IMR-90 (cell line): ENCODE data around the gene APOE.

Experiments used
- BHLHE40 ChIP-seq: fragments of 150-350 bp; IDR thresholded peaks from 2 replicates; pipeline ENCODE4 v1.6.1; 2016; ENCODE audit warnings: mild to moderate bottlenecking, low read depth, low read length
- CEBPB ChIP-seq: IDR thresholded peaks from 2 replicates; pipeline ENCODE4 v1.6.1; 2012; ENCODE audit warnings: low read depth, low read length, improper control_type of control experiment
- CHD1 ChIP-seq: IDR thresholded peaks from 2 replicates; pipeline ENCODE4 v1.6.1; 2012; ENCODE audit warnings: low read depth, low read length, improper control_type of control experiment
- ELK1 ChIP-seq: fragments of 150-350 bp; IDR thresholded peaks from 2 replicates; pipeline ENCODE4 v1.6.1; 2016; ENCODE audit warnings: low read depth, mild to moderate bottlenecking, low read length, moderate library complexity, borderline replicate concordance
- FOS ChIP-seq: fragments of 150-350 bp; IDR thresholded peaks from 2 replicates; pipeline ENCODE4 v1.6.1; 2016; ENCODE audit warnings: low read depth, low read length
- MAFK ChIP-seq: IDR thresholded peaks from 2 replicates; pipeline ENCODE4 v1.6.1; 2012; ENCODE audit warnings: low read depth, low read length, improper control_type of control experiment
- MAZ ChIP-seq: IDR thresholded peaks from 2 replicates; pipeline ENCODE4 v1.6.1; 2012; ENCODE audit warnings: low read depth, mild to moderate bottlenecking, low read length, improper control_type of control experiment, moderate library complexity, borderline replicate concordance
- MXI1 ChIP-seq: IDR thresholded peaks from 2 replicates; pipeline ENCODE4 v1.6.1; 2012; ENCODE audit warnings: low read depth, mild to moderate bottlenecking, low read length, moderate library complexity, borderline replicate concordance
- POLR2A ChIP-seq: IDR thresholded peaks from 2 replicates; pipeline ENCODE4 v1.6.1; 2012; ENCODE audit warnings: mild to moderate bottlenecking, low read depth, low read length
- RAD21 ChIP-seq: IDR thresholded peaks from 2 replicates; pipeline ENCODE4 v1.6.1; 2012; ENCODE audit warnings: low read length, improper control_type of control experiment
- RFX5 ChIP-seq: IDR thresholded peaks from 2 replicates; pipeline ENCODE4 v1.8.0; 2012; ENCODE audit warnings: low read depth, mild to moderate bottlenecking, low read length, moderate library complexity
- SMC3 ChIP-seq: fragments of 150-350 bp; IDR thresholded peaks from 2 replicates; pipeline ENCODE4 v1.6.1; 2016; ENCODE audit warnings: low read depth, mild to moderate bottlenecking, antibody characterized with exemption, low read length, moderate library complexity
- TF ChIP-seq, protein P1 (sequence below): conservative IDR thresholded peaks from 2 replicates; pipeline ENCODE4 v1.5.1; 2012; ENCODE audit warnings: mild to moderate bottlenecking, low read depth, low read length, improper control_type of control experiment
- TF ChIP-seq, protein P2 (sequence below): fragments of 150-350 bp; IDR thresholded peaks from 2 replicates; pipeline ENCODE4 v1.6.1; 2017; ENCODE audit warnings: mild to moderate bottlenecking, antibody characterized with exemption, low read length, low read depth

DNA sequence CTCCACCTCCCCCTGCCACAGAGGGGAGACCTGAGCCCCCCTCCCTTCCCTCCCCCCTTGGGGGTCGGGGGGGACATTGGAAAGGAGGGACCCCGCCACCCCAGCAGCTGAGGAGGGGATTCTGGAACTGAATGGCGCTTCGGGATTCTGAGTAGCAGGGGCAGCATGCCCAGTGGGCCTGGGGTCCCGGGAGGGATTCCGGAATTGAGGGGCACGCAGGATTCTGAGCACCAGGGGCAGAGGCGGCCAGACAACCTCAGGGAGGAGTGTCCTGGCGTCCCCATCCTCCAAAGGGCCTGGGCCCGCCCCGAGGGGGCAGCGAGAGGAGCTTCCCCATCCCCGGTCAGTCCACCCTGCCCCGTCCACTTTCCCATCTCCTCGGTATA lies 2.4 kb upstream of the APOE start:
- no peak for TF ChIP-seq POLR2A
- no peak for TF ChIP-seq BHLHE40
- TF ChIP-seq, protein P1, sequence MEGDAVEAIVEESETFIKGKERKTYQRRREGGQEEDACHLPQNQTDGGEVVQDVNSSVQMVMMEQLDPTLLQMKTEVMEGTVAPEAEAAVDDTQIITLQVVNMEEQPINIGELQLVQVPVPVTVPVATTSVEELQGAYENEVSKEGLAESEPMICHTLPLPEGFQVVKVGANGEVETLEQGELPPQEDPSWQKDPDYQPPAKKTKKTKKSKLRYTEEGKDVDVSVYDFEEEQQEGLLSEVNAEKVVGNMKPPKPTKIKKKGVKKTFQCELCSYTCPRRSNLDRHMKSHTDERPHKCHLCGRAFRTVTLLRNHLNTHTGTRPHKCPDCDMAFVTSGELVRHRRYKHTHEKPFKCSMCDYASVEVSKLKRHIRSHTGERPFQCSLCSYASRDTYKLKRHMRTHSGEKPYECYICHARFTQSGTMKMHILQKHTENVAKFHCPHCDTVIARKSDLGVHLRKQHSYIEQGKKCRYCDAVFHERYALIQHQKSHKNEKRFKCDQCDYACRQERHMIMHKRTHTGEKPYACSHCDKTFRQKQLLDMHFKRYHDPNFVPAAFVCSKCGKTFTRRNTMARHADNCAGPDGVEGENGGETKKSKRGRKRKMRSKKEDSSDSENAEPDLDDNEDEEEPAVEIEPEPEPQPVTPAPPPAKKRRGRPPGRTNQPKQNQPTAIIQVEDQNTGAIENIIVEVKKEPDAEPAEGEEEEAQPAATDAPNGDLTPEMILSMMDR, result no peak
- no peak for TF ChIP-seq SMC3
- no peak for TF ChIP-seq RFX5
- no peak for TF ChIP-seq RAD21
- no peak for TF ChIP-seq MXI1
- no peak for TF ChIP-seq CHD1
- no peak for TF ChIP-seq CEBPB
- TF ChIP-seq MAFK, result no peak
- TF ChIP-seq, protein P2, sequence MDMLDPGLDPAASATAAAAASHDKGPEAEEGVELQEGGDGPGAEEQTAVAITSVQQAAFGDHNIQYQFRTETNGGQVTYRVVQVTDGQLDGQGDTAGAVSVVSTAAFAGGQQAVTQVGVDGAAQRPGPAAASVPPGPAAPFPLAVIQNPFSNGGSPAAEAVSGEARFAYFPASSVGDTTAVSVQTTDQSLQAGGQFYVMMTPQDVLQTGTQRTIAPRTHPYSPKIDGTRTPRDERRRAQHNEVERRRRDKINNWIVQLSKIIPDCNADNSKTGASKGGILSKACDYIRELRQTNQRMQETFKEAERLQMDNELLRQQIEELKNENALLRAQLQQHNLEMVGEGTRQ, result no peak
- TF ChIP-seq MAZ, result no peak
- no peak for TF ChIP-seq ELK1
- no peak for TF ChIP-seq FOS
